HG02623 (cell line): ENCODE data around the gene ZNF384.

ENCODE experiments used
- ATAC-seq: cut with Tn5 transposase; IDR thresholded peaks from one replicate; pipeline ENCODE4 v1.9.1; 2021; ENCODE audit warnings: moderate library complexity; ENCODE audit not compliant: unreplicated experiment

ZNF384 gene

GRCh38 chr12:6662906-6663742, 26.1 kb downstream of the ZNF384 start, which contains the start of gene ING4:
ING4 (minus strand) TSS chr12:6663119; CDS start chr12:6663101, 18 bp downstream.
- peak; percentile 94 for ATAC-seq

DNA sequence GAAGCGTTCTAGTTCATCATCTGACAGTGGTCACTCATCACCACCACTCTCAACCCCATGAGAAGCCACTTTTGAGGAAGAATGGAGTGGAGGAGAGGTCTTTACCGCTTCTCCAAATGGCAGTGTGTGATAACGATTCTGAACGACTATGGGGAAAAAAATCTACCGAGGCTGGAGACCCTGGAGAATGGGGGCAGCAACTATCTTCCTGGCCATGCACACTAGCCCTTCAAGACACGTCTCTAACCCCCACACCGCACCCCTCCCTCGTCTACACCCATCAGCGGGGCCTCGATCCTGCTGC, 26.6 kb downstream of the ZNF384 start:
- no peak for ATAC-seq

- ATAC-seq, result no peak
Observed at GRCh38 chr12:6653987-6654386, 35.2 kb downstream of the ZNF384 start.

DNA sequence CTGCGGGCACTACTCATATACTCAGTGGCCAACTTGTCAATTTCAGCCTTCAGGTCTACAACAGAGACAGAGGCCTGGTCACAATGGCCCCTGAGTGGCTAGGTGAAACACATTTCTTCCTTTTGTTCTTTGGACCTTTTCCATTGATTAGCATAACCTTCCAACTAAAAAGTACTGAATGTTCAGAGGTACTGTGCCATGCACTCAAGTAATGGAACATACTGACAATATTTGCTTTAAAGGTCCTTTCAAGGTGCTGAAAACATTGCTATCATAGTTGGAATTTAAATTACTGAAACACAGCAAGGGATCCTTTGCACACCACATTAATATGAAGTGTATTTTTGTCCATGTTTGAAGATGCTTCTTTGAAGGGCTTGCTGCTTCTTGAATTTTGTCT, 35.8 kb downstream of the ZNF384 start:
- no peak for ATAC-seq

DNA sequence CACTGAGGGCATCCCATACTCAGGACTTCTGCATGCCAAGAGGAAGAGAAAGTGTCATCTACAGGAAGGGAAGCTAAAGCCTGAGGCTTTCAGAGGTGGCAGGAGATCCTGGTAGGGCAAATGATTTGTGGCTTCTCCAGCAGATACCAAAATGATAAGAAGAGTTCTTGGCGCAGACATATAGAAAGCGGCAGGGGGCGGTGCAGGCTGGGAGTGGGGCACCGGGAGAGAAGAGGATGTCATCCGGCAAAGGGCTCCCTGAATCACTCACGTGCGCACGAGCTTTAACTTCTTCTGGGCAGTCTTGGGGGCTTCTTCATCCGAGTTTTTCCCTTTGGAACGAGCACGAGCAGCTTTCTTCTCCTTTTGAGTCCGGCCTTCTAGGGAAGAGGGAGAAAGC, 36.8 kb downstream of the ZNF384 start:
- no peak for ATAC-seq

- no peak for ATAC-seq
Observed at GRCh38 chr12:6650832-6651231, 38.3 kb downstream of the ZNF384 start.

- no peak for ATAC-seq
Observed at GRCh38 chr12:6647083-6647604, 42.0 kb downstream of the ZNF384 start, which contains the start of gene ACRBP. ACRBP (minus strand) TSS chr12:6647432; CDS start chr12:6647366, 66 bp downstream.

DNA sequence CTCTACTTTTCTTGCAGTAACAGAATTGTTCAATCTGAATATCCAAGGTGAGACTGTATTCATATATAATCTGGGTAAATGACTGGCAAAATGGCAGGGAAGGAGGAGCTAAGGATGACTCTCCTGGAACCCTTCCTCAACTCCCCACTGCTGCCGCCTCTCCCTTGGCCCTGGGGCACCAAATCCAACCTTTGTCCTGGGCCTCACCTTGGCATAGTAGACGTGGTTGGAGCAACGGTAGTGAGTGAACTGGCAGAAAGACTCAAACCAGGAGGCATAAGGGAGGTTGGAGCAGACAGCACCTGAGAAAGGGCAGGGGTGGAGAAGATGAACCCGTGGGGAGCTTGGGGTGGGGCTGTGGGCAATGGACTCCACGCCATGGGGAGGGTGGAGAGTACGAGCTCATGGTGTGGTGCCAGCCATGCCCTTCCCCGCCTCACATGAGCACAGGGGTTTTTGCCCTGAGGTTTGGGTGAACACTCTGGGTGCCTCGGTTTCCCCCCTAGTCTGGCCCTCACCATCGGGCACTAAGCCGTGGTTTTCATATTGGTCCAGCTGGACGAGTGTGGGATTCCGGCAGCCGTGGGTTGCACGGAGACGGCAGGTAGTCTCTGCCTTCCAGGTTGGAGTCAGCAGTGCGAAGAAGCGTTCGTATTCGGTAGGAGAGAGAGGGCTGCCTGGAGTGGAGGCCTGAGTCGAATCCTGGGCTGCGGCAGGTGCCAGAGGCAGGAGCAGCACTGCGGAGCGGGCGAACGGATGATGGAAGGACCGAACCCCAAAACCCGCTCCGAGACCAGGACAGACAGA, 42.7 kb downstream of the ZNF384 start:
- no peak for ATAC-seq

- ATAC-seq, result no peak
Observed at GRCh38 chr12:6644903-6645302, 44.3 kb downstream of the ZNF384 start.

DNA sequence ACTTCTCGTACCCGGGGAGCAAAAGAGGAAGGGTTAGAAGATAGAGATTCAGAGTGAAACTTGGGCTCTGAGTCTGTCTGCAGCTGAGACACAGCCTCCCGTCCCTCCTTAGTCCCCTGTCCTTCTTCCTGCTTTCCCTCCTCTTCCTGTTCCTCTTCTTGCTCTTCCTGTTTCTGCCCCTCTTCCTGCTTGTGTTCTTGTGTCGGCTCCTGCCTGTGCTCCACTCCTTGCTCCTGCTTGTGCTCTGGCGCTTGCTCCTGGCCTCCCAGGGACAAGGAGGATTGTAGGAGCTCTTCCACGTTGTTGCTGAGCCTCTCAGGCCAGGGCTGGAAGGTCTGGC, 44.9 kb downstream of the ZNF384 start:
- ATAC-seq, result no peak

GRCh38 chr12:6643569-6644256, 45.5 kb downstream of the ZNF384 start:
- ATAC-seq, result no peak

- no peak for ATAC-seq
Observed at GRCh38 chr12:6641131-6641530, 48.0 kb downstream of the ZNF384 start.

DNA sequence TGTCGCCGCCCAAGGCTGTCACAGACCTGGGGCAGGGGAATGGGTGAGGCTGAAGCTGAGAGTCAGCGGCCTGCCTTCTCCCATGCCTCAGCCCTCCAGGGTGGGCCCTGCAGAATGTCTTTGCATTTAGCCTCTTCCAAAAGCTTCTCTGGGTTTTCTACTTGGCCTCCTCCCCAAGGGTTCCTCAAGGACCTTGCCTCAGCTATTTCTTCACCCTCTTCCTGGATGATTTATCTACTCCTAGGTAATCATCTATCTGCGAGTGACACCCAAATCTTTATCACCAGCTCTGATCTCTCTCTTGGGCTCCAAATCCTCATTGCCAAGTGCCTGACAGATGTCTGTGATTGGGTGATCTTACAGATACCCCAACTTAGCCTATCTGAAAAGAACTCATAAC, 48.7 kb downstream of the ZNF384 start:
- ATAC-seq, result no peak

DNA sequence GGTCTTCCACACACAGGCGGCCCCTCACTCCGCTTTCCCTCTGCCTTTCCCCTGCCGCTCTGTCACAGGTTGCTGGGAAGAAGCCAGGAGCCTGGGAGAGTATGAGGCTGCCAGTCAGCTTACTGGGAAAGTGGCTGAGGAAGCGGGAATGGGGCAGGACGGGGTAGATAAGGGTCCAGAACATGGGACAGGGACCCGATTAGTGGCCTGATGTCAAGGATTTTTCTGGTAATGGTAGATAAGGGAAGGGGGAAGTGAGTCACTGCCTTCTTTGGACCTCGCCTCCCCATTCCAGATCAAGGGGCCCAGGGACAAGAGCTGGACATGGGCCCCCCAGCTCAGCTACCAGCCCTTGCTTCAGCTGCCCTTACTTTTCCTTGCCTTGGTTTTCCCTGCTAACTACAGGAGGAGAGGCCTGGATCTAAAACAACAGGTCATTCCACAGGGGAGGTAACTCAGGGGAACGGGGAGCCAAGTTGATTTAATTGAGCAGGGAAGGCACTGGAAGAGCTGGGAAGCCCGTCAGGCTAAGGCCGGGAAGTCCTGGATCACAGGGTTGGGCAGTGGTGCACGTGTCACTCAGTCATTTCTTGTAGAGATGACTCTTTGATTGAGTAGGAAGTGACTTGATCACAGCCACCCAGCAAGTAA, 49.9 kb downstream of the ZNF384 start:
- ATAC-seq, result no peak

GRCh38 chr12:6638305-6638704, 50.9 kb downstream of the ZNF384 start:
- no peak for ATAC-seq

DNA sequence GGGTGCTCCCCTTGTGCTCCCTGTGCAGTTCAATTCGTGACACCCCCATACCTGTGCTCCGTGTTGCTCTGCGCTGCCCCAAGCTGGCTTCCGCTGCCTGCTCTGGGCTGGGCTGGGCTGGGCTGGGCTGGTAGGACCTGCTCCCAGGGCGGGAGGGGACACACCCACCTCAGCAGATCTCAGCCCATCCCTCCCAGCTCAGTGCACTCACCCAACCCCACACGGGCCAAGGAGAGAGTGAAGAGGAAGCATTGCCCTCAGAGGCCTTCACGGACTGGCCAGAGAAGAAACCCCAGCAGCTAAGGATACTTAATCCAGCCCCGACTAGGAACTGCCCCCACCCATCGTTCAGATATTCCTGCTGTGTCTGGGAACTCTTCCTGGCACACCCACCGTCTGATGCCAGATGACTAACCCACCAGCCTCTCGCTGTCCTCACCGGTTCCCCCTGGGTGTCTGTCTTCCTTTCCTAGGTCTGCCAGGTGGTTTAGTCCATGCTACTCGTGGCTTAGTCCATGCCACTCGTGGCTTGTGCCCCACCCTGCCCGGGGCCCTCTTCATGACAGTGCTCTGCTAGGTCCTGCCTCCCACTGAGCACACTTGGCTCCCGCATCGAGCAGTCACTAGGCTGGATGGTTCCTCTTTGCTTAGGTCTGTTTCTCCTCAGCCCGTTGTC, 53.2 kb downstream of the ZNF384 start, which contains the start of gene LPAR5:
LPAR5 (minus strand) TSS at position 104 of the 676 bp plus-strand sequence. CDS start 14,711 bp downstream, outside the sequence.
- ATAC-seq, result no peak

DNA sequence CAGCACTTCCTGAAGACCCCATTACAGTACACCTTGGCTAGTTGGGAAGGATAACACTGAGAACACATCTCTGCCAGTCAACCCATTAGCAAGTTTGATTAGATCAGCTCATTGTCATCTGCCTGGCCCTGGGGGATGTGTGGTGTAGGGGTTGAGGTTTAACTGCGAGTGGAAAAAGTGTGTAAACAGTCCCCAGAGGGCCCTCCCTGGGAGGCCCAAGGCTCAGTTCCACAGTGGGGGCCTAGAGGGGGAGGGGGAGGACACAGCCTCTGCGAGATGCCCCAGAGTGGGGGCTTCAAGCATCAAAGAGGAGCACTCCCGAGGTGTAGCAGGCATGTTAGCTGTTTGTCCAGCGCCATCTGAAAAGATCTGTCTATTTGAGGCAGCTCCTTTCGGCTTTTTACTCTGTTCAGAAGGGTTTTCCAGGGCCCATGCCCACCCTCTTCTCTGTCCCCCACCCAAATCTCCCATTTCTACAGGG, 53.8 kb downstream of the ZNF384 start:
- ATAC-seq, result no peak

DNA sequence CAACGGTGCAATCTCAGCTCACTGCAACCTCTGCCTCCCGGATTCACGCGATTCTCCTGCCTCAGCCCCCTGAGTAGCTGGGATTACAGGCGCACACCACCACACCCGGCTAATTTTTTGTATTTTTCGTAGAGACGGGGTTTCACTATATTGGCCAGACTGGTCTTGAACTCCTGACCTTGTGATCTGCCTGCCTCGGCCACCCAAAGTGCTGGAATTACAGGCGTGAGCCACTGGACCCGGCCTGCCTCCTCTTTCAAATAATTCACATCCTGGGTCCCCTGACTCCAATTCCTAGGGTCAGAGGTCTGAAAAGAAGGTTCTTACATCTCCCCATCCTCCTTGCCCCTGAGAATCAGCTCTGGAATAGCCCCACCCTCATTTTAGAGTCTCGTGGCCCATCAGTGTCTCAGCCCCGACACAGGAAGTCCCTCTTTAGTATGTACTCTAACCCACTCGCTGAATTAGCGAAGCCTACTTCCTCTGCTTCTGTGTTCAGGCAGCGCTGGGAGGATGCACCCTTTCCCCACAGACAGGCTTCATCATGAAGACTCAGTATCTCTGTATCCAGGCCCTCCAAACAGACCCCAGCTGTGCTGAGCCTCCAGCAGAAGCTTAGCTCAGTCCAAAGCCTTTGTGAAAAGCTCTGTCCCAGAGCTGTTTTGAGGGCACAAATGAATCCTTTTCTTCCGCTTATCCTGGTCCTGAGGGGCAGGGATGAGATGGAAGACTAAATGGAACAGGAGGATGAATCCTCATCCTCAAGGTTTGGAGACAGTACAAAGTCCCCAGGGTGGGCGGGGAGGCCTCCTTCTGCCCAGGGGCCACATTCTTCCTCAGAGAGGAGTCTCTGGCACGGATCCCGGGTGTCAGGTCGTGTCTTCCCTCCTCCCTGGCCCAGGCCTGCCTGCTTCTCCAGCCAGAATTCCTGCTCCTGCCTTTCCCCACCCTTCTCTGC, 56.9 kb downstream of the ZNF384 start:
- peak; percentile 67 for ATAC-seq

- no peak for ATAC-seq
Observed at GRCh38 chr12:6631549-6631961, 57.6 kb downstream of the ZNF384 start.
